Cardiac fibroblast (primary cell): ENCODE measurements around the gene BRD7.

ENCODE experiments used
- DNase-seq, 2 donors: peaks; one replicate each; pipeline versions ENCODE4 v3.0.0 to v3.0.0-alpha.2; 2010; ENCODE audit warnings: low read depth in 2 of 2
- H3K4me3 ChIP-seq, 2 donors: replicated peaks in 1 of 2; 1 replicate in 1 of 2; 2 replicates in 1 of 2; pipeline ENCODE4 v1.5.1; 2011; ENCODE audit warnings: low read depth in 2 of 2, low read length in 2 of 2, mild to moderate bottlenecking in 2 of 2, moderate library complexity in 1 of 2
- CTCF ChIP-seq: IDR thresholded peaks from one replicate; pipeline ENCODE4 v1.5.1; 2011; ENCODE audit warnings: low read depth, mild to moderate bottlenecking, low read length, inconsistent platforms

The BRD7 gene

GRCh38 chr16:50402298-50402895 lies 33.6 kb upstream of the BRD7 start:
- TF ChIP-seq CTCF, result no peak
- DNase-seq, result no peak
- no peak overlapping the region for H3K4me3 ChIP-seq

GRCh38 chr16:50401355-50401754 lies 32.6 kb upstream of the BRD7 start:
- no peak overlapping the region for H3K4me3 ChIP-seq
- no peak for TF ChIP-seq CTCF
- DNase-seq, result no peak

- DNase-seq, result no peak
- H3K4me3 ChIP-seq, result no peak overlapping the region
- TF ChIP-seq CTCF, result no peak
Measured at GRCh38 chr16:50400967-50401348, 32.2 kb upstream of the BRD7 start.

- no peak for DNase-seq
- no peak overlapping the region for H3K4me3 ChIP-seq
- TF ChIP-seq CTCF, result no peak
Measured at GRCh38 chr16:50400312-50400966, 31.7 kb upstream of the BRD7 start.

GRCh38 chr16:50399411-50399810 lies 30.6 kb upstream of the BRD7 start:
- DNase-seq, result no peak
- no peak overlapping the region for H3K4me3 ChIP-seq
- no peak for TF ChIP-seq CTCF

- TF ChIP-seq CTCF, result no peak
- no peak for DNase-seq
- H3K4me3 ChIP-seq, result no peak overlapping the region
Measured at GRCh38 chr16:50398336-50398735, 29.5 kb upstream of the BRD7 start.
